GM12873 (cell line): Measurements from ENCODE around the gene PJVK.

Experiments used
- TF ChIP-seq, protein P1 (sequence below): IDR thresholded peaks from 2 replicates; pipeline ENCODE4 v1.5.1; 2012; ENCODE audit warnings: low read depth, mild to moderate bottlenecking, moderate library complexity, low read length, control low read depth; ENCODE audit not compliant: insufficient read depth; ENCODE audit errors: missing control alignments

The PJVK gene

GRCh38 chr2:178485356-178485755, 34.2 kb downstream of the PJVK start:
- TF ChIP-seq, protein P1, sequence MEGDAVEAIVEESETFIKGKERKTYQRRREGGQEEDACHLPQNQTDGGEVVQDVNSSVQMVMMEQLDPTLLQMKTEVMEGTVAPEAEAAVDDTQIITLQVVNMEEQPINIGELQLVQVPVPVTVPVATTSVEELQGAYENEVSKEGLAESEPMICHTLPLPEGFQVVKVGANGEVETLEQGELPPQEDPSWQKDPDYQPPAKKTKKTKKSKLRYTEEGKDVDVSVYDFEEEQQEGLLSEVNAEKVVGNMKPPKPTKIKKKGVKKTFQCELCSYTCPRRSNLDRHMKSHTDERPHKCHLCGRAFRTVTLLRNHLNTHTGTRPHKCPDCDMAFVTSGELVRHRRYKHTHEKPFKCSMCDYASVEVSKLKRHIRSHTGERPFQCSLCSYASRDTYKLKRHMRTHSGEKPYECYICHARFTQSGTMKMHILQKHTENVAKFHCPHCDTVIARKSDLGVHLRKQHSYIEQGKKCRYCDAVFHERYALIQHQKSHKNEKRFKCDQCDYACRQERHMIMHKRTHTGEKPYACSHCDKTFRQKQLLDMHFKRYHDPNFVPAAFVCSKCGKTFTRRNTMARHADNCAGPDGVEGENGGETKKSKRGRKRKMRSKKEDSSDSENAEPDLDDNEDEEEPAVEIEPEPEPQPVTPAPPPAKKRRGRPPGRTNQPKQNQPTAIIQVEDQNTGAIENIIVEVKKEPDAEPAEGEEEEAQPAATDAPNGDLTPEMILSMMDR, result no peak

GRCh38 chr2:178491612-178492011, 40.4 kb downstream of the PJVK start:
- TF ChIP-seq, protein P1, result no peak

GRCh38 chr2:178496049-178496448, 44.9 kb downstream of the PJVK start:
- TF ChIP-seq, protein P1, result no peak

- TF ChIP-seq, protein P1, result no peak
These were observed 47.0 kb downstream of the PJVK start for GRCh38 chr2:178498137-178498536.

GRCh38 chr2:178499640-178500039, 48.5 kb downstream of the PJVK start:
- TF ChIP-seq, protein P1, result no peak

DNA sequence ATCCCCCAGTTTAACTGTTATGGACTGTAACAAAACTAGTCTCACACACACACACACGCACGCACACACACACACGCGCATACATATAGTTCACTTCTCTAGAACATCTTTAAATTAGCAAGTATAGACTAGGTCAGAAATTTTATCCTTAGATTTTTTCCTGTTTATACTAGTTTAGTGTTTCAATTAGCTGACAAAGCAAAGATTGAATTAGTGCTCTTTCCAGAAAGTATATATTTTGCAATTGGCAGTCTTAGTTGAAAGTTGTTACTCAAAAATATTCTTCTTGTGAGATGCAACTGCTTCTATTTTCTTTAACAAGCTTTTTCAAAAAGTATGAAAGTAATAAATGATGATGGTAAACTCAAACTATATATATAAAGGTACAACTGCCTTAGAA, 51.6 kb downstream of the PJVK start:
- TF ChIP-seq, protein P1, result no peak

DNA sequence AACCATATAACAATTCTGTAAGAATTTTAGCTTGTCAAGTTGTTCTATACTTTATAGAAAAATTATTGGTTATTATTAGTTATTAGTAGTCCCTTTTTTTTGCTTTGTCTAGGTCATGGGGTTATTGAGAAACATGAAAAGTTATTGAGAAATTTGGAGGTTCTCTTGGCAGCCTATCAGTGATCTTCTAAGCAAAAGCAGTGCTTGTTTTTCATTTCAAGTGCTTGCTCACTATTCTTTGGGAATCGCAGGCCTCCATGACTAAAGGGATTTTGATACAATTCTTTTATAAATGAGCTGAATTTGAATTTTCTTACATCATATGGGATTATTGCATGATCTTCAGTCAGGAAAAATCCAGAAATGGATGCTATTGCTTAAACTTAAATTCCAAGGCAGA, 54.9 kb downstream of the PJVK start:
- TF ChIP-seq, protein P1, result no peak
